Fibroblast of skin of abdomen (primary cell): ENCODE measurements around the gene UBE2R2.
"Not testable (repeated sequence)": the region's sequence is repeated elsewhere in the genome, so short reads cannot be mapped to it uniquely, and the experiment has no call there.

ENCODE experiments used
- DNase-seq: peaks from one replicate; pipeline ENCODE4 v3.0.0-alpha.2; 2013

Gene UBE2R2

GRCh38 chr9:33843312-33843961 lies 26.5 kb downstream of the UBE2R2 start:
- no peak for DNase-seq

GRCh38 chr9:33846231-33846630 lies 29.3 kb downstream of the UBE2R2 start:
- DNase-seq = no peak

- DNase-seq = not testable (repeated sequence)
These were observed 30.9 kb downstream of the UBE2R2 start for GRCh38 chr9:33847894-33848205.

GRCh38 chr9:33850267-33850629 lies 33.3 kb downstream of the UBE2R2 start:
- DNase-seq = no peak

- DNase-seq = no peak
These were observed 33.7 kb downstream of the UBE2R2 start for GRCh38 chr9:33850677-33851076.

- no peak for DNase-seq
These were observed 34.3 kb downstream of the UBE2R2 start for GRCh38 chr9:33851301-33851700.

- peak; percentile 23 for DNase-seq
These were observed 35.4 kb downstream of the UBE2R2 start for GRCh38 chr9:33852216-33852826.

GRCh38 chr9:33856247-33856646 lies 39.3 kb downstream of the UBE2R2 start:
- DNase-seq = no peak

GRCh38 chr9:33858423-33858822 lies 41.5 kb downstream of the UBE2R2 start:
- DNase-seq = peak; percentile 13

- DNase-seq = peak; percentile 20
These were observed 43.4 kb downstream of the UBE2R2 start for GRCh38 chr9:33860200-33860871.

GRCh38 chr9:33861917-33862453 lies 45.0 kb downstream of the UBE2R2 start:
- DNase-seq = no peak

GRCh38 chr9:33863027-33863426 lies 46.1 kb downstream of the UBE2R2 start:
- not testable (repeated sequence) for DNase-seq

GRCh38 chr9:33867747-33868439 lies 50.9 kb downstream of the UBE2R2 start:
- peak; percentile 27 for DNase-seq

GRCh38 chr9:33868440-33868973 lies 51.5 kb downstream of the UBE2R2 start:
- DNase-seq = peak; percentile 71

- DNase-seq = not testable (repeated sequence)
These were observed 52.3 kb downstream of the UBE2R2 start for GRCh38 chr9:33869243-33869642.

GRCh38 chr9:33877727-33878489 lies 60.9 kb downstream of the UBE2R2 start:
- no peak for DNase-seq

- DNase-seq = no peak
These were observed 61.9 kb downstream of the UBE2R2 start for GRCh38 chr9:33878691-33879366.

GRCh38 chr9:33880211-33881089 lies 63.5 kb downstream of the UBE2R2 start:
- DNase-seq = no peak

- peak; percentile 44 for DNase-seq
These were observed 64.7 kb downstream of the UBE2R2 start for GRCh38 chr9:33881635-33882034.
